Measurements from ENCODE around the gene CSTPP1.
"Not testable (repeated sequence)": the region's sequence is repeated elsewhere in the genome, so short reads cannot be mapped to it uniquely, and the experiment has no call there.

The CSTPP1 gene

DNA sequence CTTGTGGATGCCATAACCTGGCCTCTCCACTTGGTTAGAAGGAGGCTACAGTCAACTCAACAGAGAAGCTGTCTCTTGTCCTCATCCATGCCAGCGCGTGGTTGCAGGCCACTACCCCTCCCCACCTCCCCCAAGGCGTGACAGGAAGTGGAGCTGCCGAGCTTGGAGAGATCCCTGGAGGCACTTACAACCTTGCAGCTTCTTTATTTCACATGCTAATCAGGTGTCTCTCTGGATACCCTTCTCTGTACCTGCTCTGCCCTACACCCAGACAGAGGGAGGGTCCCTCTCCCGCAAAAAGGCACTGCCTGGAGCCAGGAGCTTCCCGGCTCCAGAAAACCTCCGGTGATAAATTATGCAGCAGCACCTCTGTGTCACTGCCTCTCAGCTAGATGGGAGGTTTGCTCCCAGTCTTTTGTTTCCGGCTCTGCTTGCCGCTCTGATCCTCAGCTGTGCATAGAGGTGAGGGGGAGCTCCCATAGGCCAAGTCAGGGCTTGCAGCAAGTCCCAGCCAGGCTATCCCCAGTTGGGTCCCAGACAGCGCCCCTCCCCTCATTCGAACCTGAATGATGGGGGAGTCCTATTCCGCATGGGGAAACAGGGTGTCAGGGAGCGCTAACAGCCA lies 23.9 kb upstream of the CSTPP1 start:
- no peak for DNase-seq

DNA sequence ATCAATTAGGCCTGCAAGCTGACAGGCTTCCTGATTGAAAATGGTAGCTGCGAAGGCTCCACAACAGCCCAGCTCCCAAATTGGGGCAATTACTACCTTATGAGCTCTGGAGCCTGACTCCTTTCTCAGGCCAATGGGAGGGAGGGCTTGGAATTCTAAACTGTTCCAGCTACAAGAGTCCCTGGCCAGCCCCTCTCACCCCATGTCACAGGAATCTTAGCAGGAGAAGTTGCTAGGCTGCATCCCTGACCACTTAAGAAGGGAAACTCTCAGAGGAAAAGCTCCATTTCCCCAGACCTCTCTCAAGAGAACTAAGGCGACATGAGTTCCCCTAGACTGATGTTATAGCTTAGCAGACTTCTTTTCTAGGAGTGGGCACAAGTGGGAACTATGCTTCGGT lies 23.1 kb upstream of the CSTPP1 start:
- DNase-seq = no peak

DNA sequence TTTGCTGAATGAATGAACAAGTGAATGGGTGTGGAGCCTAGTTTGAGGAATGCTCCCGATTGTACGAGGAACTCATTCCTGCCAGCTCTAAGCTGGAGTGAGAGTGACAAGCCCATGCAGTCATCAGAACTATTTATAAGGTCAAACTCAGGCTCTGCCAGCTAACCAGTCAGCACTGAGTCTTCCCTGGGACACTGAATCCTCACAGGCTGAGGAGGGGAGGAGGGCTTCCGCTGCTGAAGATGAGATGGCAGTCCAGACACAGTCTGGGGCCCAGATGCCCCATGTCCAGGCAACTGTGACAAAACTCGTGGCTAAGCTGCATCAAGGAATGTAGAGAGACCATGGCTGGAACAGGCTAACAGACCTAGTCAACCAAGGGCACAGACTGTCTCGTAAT lies 22.2 kb upstream of the CSTPP1 start:
- no peak for DNase-seq

DNA sequence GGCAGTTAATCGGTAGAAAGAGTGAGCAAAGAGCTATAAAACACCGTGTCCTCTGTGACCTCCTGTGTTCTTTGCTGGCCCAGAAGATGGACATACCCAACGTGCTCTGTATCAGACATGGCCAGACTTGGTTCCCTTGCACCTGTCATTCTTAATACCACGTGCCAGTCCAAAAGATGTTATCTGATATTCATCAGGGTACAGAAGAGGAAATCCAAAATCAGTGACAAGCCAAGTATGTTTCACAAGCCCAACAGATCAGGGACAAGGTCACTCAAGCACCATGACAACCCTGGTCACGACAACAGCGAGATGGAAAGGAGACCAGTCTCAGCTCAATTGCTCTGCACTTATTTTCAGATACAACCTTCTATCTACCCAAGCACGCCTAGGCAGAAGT lies 21.7 kb upstream of the CSTPP1 start:
- DNase-seq = no peak

DNA sequence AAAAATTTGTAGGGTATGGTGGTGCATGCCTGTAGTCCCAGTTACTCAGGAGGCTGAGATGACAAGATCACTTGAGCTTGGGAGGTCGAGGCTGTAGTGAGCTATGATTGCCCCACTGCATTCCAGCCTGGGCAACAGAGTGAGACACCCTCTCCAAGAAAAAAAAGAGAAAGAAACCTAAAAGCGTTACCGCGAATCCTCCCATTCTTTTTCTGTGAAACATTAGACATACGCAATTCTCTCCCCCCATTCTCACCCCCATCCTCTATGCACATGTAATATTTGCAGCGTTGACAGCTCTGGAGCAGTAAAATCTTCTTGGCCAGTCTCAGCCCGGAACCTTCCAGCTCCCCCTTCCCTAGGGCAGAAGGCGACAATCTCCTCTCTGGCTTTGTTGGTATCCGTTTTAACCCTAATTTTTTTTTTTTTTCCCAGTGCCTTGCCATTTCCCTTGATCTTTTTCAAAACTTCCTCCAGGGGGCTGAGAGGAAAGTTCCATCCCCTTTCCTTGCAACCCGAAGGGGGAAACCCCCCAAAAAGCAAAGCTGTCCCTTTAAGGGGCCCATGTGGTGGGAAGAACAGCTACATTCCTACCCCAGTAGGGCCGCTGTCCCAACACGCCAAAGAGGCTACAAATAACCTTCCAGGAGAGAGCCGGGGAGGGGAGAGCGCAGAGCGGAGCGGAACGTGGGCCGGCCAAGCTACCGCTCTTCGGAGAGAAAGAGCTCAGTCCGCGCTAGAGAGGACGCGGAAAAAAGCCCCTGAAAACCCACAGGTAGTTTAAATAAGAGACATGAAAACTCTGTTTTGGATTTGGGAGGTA lies 20.1 kb upstream of the CSTPP1 start:
- no peak for DNase-seq

DNA sequence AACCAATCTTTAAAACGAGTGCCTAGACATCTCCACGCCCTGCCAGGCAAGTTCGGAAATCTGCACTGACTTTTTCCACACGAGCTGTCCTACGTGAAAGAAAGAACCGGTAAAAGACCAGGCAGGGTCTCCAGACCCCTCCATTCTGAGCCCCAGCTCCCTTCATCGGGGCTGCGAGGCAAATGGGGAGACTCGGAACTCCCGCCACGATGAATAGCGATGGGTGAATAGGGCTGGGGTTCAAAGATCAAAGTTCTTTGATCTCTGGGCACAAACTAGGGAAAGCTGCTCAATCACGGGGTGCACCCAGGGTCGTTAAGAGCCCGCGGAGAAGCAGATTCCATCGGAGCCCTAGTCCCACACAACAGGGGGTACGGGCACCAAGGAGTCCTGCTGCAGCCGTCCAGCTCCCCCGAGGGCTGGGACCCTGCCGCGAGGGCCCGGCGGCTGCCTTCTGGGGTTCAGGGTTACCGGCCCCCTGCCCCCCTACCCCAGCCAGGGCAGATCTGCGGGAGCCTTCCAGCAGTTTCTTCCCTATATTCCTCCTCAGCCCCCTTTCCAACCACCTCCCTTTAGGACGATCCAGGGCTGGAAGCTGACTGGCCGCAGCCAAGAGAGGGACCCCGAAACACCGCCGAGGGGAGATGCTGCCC lies 19.3 kb upstream of the CSTPP1 start:
- DNase-seq = no peak

DNA sequence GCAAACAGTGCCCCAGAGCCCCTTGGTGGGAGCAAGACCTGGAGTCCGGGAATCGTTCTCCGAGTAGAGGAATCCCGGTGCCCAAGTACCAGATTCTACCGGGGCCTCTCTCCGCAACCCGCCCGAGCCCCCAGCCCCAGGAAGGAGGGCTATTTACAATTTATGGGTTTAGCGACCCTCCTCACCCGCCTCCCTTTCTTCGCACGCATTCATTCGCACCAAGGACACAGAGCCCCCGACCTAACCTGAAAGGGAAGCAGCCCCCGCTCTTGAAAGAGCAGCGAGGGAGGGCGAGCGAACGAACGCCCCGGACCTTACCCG lies 18.8 kb upstream of the CSTPP1 start:
- DNase-seq = no peak

DNA sequence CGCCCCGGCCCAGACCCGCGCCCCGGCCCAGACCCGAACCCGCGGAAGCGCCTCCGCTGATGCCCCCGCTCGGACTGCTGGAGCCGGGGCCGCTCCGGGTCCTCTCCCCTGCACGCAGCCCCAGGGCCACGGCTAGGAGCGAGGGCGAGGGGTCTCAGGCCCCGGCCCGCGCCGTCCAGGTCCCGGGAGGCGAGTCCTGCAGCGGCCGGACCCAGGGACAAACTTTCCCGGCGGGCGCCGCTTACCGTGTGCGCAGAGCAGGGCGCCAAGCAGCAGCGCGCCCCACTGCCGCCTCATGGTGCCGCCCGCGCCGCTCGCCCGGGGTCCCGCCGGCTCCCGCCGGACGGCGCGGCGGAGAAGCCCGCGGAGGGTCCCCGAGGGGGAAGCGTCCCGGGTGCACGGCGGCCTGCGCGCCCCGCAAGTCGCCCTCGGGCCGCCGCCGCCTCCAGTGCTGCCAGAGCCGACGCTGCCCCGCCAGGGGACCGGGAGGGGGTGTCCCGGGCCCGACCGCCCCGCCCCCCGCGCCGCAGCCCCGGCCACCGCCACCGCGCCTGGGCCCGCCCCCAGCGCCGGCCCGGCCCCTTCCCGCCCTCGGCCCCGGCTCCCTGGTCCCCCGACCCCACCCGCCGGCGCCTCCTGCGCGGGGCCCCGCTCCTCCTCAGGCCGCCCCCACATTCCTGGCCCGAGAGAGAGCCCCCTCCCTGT lies 18.3 kb upstream of the CSTPP1 start, which contains the start of gene LRP4:
LRP4 (minus strand) TSS at position 468 of the 705 bp plus-strand sequence; CDS start at position 297, 171 bp downstream.
- DNase-seq = peak; percentile 36

DNA sequence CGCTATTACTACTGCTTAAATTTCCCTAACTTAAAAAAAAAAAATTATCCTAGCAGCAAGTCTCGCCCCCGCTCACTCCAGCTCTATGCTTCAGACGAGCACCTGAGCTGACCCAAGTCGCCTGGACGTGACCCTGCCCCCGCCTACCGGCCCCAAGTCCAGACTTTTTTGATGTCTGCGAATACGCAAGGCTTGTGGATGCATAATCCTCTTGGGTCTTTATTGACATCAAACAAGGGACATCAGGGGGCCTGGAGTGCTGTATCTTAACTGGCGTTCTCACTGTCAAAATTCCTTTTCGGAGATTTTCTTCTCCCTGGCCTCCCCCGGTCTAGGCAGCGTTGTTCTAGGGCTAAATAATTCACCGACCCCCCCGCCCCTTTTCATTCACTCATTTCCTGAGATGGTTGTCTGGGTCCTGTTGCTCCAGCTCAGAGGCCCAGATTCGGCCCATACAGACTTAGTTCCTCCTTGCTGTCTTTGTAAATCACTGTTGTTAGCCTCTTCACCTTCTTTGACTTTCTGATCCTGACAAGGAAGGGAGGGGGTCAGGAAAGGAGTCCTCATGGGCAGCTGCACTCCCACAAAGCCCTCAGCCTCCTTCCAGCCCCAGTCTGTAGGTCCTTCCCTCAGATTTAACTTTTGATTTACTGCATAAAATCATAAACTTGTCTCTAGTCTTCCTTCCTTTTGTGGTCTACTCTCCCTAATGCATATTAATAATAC lies 17.6 kb upstream of the CSTPP1 start:
- DNase-seq = no peak

DNA sequence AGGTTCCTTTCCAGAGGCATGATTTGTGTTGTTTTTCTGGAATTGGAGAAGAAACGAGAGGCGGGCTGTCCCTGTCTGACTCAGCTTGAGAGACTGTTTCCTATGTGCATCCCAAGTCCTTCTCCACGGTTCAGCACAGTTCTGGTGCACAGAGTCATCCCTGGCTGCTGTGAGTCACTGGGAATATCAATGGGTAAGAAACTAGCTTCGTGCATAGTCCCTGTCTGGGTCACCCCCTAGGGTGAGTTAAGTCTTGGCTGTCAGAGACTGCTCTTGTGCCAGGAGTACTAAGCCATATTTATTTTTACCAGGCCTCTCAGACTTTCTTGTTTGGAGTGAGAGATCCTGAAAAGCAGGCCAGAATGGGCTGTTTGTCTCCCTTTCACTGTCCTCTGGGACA lies 15.8 kb upstream of the CSTPP1 start:
- no peak for DNase-seq

DNA sequence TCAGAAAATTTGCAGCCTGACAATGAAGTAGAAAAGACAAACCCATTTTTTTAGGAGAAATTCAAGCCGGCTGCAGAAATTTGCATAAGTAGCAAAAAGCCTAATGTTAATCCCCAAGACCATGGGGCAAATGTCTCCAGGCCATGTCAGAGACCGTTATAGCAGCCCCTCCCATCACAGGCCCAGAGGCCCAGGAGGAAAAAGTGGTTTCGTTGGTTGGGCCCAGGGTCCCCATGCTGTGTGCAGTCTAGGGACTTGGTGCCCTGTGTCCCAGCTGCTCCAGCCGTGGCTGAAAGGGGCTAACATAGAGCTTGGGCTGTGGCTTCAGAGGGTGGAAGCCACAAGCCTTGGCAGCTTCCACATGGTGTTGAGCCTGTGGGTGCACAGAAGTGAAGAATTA lies 8.6 kb upstream of the CSTPP1 start:
- DNase-seq = not testable (repeated sequence)

DNA sequence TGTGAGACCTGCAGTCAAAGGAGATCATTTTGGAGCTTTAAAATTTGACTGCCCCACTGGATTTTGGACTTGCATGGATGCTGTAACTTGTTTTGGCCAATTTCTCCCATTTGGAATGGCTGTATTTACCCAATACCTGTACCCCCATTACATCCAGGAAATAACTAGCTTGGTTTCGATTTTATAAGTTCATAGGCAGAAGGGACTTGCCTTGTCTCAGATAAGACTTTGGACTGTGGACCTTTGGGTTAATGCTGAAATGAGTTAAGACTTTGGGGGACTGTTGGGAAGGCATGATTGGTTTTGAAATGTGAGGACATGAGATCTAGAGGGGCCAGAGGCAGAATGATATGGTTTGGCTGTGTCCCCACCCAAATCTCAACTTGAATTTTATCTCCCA lies 7.9 kb upstream of the CSTPP1 start:
- DNase-seq = not testable (repeated sequence)

DNA sequence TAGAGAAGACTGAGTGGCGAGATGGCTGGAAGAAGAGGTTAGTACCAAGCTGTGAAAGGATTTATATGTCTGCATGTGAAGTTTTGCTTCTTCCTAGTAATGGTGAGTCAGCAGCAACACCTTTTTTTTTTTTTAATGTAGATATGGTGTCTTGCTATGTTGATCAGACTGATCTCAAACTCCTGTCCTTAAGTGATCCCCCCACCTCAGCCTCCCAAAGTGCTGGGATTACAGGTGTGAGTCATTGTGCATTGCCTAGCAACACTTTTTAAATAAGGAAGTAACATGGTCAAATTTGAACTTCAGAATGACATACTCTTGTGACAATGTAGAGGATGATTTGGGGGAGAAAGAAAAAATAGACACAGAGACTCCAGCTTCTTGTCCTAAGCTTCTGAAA lies 6.5 kb upstream of the CSTPP1 start:
- no peak for DNase-seq

DNA sequence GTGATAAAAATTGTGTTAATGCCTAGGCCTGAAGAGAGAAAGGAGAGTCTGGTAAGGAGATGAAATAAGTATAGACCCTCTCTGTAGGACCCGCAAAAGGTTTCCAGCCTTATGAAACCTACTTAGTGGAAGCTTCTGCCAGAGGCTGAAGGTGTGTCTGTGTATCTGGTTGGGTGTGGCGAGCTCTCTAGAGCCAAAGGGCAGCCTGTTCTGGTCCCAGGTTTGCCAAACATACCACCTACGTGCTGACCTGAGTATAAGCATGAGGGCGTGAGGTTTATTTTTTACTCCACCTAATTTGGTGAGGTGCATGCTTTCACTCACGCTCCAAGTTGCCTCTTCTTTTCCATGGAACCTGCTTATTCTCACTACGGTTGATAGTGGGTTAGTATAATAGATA lies 5.6 kb downstream of the CSTPP1 start:
- DNase-seq = no peak

DNA sequence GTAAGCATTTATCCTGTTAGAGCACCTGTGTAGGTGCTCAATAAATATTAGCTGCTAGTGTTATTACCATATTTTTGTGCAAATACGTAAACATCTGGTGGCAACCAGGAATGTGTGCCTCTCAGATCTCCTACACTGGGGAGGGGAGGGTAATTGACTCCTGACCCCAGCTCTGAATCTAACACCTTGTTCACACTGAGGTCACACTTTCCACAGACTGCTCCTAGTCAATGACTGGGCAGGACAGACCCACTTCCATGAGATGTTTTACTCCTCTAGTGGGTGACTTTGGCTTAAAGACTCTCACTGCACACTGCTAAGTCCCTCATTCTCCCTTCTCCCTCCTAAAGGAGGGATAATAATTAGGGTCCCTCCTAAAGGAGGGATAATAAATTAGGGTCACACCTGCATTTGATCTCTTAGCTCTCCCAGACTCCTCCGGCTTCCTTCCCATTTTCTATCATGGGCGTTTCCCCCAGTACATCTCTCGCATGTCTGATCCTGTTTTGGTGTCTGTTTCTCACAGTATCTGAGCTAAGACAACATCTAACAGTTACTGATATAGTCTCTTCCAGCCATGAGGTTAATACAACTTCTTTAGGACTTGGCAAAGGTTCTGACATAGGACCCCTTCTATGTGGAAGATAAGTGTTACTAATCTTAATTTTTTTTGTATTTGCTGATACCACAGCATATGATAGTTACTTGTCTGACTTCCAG lies 8.0 kb downstream of the CSTPP1 start:
- DNase-seq = no peak

DNA sequence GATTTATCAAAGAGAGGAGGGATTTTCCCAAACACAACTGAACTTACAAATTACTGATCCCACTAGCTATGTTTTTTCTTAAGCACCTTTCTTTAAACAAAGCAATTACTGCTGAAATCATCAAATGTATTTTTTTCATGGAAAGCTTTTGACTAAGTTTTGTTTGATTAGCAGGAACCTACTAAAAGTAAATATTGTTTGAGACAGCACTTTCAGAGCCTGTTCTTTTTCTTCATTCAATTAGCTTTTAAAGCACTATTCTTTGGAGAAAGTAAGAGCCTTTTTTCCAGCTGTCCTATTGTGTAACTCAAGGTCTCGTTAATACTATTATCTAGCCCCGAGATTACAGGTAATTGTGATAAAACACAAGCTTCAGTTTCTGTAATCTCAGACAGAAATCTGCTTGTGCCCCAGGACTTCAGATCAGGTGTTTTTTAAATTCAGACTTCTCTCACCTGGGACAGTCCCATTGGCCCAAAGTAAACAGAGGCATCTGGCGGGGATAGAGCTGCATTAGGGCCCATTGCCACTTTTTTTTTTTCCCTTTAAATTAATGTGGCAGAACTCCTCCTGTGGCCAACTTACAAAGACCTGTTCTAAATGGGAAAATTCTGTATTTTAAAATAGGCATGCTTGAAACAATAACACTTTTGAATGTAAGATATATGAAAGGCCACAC lies 11.0 kb downstream of the CSTPP1 start:
- DNase-seq = no peak

DNA sequence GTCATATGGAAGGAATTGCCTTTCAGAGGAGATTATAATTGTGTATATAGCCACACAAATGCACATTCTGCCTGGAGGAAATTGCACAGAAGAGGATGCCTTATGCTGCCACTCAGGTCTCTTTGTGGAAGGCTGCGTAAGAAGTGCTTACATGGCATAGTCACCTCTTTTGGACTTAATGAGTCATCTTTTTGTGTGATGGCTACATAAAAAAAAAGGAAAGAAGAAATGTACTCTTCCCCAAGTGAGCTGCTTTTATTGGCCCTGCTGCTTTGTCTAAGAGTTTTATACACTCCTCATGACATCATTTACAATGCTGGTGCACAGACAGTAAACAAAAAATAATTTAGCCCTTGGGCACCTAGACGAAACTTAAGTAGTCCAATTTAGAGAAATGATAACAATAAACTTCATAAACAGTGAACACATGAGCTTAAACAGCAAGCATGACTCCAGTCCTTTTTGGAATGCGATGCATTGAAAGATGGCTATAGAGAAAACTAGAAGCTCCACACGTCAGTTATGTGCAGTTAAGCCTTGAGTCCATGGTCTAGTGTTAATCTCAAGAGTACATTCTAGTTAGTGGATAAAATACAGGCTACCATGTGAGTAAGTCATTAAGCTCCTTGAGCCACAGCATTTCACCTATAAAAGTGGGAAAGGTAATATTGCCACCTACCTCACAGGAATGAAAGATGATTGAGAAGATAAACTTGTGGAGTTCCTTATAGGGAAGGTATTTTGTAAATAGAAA lies 12.0 kb downstream of the CSTPP1 start:
- DNase-seq = peak; percentile 6

DNA sequence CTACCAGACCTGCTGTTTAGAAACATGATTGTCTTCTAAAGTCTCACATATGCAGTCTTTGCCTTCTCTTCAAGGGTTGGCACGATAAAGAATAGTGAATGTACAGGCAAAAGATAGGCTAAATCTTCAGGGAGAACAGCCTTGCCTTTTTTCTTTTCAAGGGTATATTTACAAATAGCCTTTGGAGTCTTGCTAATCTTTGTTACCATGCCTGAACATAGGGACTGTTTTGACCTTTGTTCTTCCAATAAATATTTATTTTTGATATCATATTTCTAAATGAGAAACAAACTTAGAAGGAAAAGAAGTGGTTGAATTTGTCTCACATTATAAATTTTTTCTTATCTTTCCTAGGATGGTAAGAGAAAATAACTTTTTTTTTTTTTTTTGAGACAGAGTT lies 12.7 kb downstream of the CSTPP1 start:
- DNase-seq = no peak

DNA sequence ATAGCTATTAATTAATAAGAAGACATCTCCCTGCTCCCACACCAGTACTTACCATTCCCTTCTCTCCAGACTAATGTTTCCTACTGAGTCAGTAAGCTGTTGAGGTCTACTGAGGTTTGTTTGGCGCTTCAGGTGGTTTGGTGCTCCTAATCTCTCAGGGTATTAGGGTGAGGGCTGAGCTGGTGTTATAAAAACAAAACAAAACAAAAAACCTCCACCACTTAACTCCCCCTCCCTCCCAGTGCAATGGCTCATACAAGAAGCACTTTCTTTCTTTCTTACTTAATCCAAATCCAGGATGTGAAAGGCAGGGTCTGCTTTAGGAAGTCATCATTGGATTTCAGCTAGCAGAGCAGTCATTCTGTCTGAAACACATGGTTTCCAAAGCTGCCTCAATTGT lies 15.3 kb downstream of the CSTPP1 start:
- no peak for DNase-seq

DNA sequence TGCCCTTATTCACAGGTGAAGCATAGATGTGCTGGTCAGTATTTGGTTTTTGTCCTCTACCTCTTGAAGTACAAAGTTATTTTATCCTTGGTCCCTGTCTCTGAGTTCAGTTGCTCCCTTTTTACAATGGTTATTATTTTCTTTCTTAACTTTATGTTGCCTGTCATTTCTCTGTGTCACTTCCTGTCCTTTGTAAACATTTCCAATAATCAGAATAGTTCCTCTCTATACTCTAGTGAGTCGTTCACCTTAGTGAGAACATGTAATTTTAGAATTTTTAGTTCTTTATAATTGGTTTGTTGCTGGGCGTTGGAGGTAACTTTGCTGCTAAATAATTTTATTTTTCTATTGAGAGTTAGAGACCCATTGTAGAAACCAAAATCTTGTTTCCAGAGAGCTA lies 16.0 kb downstream of the CSTPP1 start:
- DNase-seq = no peak

DNA sequence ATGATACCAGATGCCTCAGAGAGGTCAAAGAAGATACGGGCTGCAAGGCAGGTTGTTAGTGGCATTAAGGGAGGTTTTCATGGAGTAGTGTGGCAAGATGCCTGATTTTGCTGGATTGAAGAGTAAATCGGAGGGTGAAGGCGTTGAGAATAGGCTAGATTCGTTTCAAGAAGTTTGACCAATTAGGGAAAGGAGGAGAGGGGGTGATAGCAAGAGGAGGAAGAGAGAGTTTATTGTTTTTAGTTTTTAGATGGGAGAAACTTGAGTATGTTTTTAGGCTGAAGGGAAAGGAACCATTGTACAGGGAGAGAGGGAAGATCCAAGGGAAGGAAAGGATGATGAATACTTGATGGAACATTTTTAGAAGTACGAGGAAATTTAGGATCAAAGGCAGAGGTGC lies 16.5 kb downstream of the CSTPP1 start:
- no peak for DNase-seq
